ENCODE measurements around the gene LELP1. TPM values are rescaled to one million over a fixed set of nuclear protein-coding genes. Genes with fewer than 3 reads are reported as not detected.

Gene LELP1
- polyA plus RNA-seq, 1 of the 3 experiments (the other 2 are of a cell fraction): not detected

DNA sequence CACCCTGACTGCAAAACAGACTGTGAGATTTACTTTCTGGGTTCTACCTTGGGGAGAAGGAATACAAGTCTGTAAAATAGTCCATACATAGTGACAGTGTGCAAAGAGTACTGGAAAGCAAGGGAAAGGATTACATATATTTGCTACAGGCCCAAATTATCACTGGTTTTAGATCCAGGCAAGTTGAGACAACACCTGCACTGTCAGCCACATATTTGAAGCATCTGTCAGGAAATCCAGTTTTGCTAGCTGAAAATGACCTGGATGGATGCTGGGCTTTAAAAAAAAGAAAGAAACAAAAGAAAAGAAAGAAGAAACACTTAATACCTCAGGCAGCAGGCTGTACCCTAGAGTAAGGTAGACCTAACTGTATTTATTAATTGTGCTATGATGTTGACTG is 28.6 kb upstream of the LELP1 start:
- TF ChIP-seq NFIC (IDR thresholded peaks at IDR 0.05; ENCODE audit: borderline replicate concordance) (no peak), RFX5 (IDR thresholded peaks at IDR 0.05; ENCODE audit: low read length) (no peak), SIN3A (IDR thresholded peaks at IDR 0.05; ENCODE audit: borderline replicate concordance, low read depth, low read length) (no peak), EP300 (IDR thresholded peaks at IDR 0.05; ENCODE audit: borderline replicate concordance in 1 of 2, low read depth in 1 of 2, low read length in 1 of 2) (no peak), FOXM1 (IDR thresholded peaks at IDR 0.05; ENCODE audit: low read depth) (no peak), MXI1 (IDR thresholded peaks at IDR 0.05; ENCODE audit: low read depth, low read length) (no peak), RAD21 (IDR thresholded peaks at IDR 0.05; ENCODE audit: low read length) (no peak), MEF2A (IDR thresholded peaks at IDR 0.05; ENCODE audit: borderline replicate concordance, low read depth) (no peak), FOXJ3 (CRISPR knock-in tag; IDR thresholded peaks at IDR 0.05) (no peak), TEAD4 (IDR thresholded peaks at IDR 0.05; ENCODE audit: borderline replicate concordance, insufficient read depth) (no peak), TAF1 (IDR thresholded peaks at IDR 0.05; ENCODE audit: borderline replicate concordance, low read depth, low read length) (no peak), JUND (IDR thresholded peaks at IDR 0.05) (no peak), GATA2 (CRISPR knock-in tag; IDR thresholded peaks at IDR 0.05) (no peak)
- CTCF ChIA-PET: no interaction called here
- peaks cover 16% of the 10 kb centered on the region for H3K27me3 ChIP-seq (ENCODE audit: insufficient read depth)
- H3K4me3 ChIP-seq (ENCODE audit: low read depth in 2 of 2, low read length in 1 of 2): no peak overlapping the region
- H3K9me2 ChIP-seq: no peaks in the 10 kb centered on the region
- no peaks in the 10 kb centered on the region for H3F3A ChIP-seq (replicated peaks; ENCODE audit: insufficient read depth)
- no peak overlapping the region for H3K4me2 ChIP-seq
- no peaks in the 10 kb centered on the region for H3K79me2 ChIP-seq (ENCODE audit: insufficient read depth)
- H2AFZ ChIP-seq (ENCODE audit: low read depth): no peak overlapping the region
- POLR2A ChIA-PET: no interaction called here
- DNase-seq: no peak
- no peaks in the 10 kb centered on the region for H3K4me1 ChIP-seq (ENCODE audit: control insufficient read depth in 1 of 2, insufficient read depth in 2 of 2, low read depth in 1 of 2, low read length in 1 of 2)
- no peaks in the 10 kb centered on the region for H4K20me1 ChIP-seq (ENCODE audit: insufficient read depth)
- H3K27ac ChIP-seq (ENCODE audit: low read depth in 2 of 2, low read length in 1 of 2): no peak overlapping the region
- no peaks in the 10 kb centered on the region for H3K9me3 ChIP-seq
- no peak overlapping the region for H3K9ac ChIP-seq
- no peaks in the 10 kb centered on the region for H3K36me3 ChIP-seq (replicated peaks in 1 of 2; ENCODE audit: control insufficient read depth in 1 of 2, insufficient read depth in 2 of 2, low read length in 1 of 2)

DNA sequence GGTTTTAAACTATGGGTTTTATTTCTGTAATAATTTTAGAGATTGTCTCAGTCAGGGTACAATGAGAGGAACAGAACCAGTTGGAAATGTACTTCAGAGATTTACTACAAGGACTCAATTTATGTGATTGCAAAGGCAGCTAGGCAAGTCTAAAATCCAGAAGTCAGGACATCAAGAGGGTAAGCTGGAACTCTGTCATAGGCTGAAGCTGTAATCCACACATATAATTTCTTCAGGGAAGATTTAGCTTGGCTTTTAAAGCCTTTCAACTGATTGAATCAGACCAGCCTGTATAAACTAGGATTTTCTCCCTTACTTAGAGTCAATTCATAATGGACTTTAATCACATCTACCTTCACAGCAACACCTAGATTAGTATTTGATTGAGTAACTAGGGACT is 24.3 kb upstream of the LELP1 start:
- Histone ChIP-seq H3K4me3 (ENCODE audit: low read depth in 2 of 2, low read length in 1 of 2) (no peak overlapping the region), H3K9me2 (no peaks in the 10 kb centered on the region), H3K9me3 (no peaks in the 10 kb centered on the region), H3F3A (replicated peaks; ENCODE audit: insufficient read depth) (no peaks in the 10 kb centered on the region), H3K27me3 (ENCODE audit: insufficient read depth) (peaks cover 5% of the 10 kb centered on the region; the same call in 1 of the 2 replicates), H3K36me3 (replicated peaks in 1 of 2; ENCODE audit: control insufficient read depth in 1 of 2, insufficient read depth in 2 of 2, low read length in 1 of 2) (no peaks in the 10 kb centered on the region), H4K20me1 (ENCODE audit: insufficient read depth) (no peaks in the 10 kb centered on the region), H3K79me2 (ENCODE audit: insufficient read depth) (no peaks in the 10 kb centered on the region), H3K4me2 (no peak overlapping the region), H3K4me1 (ENCODE audit: control insufficient read depth in 1 of 2, insufficient read depth in 2 of 2, low read depth in 1 of 2, low read length in 1 of 2) (no peaks in the 10 kb centered on the region), H2AFZ (ENCODE audit: low read depth) (no peak overlapping the region), H3K9ac (no peak overlapping the region), H3K27ac (ENCODE audit: low read depth in 2 of 2, low read length in 1 of 2) (no peak overlapping the region)
- POLR2A ChIA-PET: no interaction called here
- CTCF ChIA-PET: no interaction called here
- no peak for DNase-seq
- no peak for TF ChIP-seq RXRA (IDR thresholded peaks at IDR 0.05; ENCODE audit: borderline replicate concordance, low read depth)
- TF ChIP-seq CHD2 (IDR thresholded peaks at IDR 0.05; ENCODE audit: low read length, partially characterized antibody): no peak
- TF ChIP-seq, protein P1, sequence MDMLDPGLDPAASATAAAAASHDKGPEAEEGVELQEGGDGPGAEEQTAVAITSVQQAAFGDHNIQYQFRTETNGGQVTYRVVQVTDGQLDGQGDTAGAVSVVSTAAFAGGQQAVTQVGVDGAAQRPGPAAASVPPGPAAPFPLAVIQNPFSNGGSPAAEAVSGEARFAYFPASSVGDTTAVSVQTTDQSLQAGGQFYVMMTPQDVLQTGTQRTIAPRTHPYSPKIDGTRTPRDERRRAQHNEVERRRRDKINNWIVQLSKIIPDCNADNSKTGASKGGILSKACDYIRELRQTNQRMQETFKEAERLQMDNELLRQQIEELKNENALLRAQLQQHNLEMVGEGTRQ (IDR thresholded peaks at IDR 0.05; ENCODE audit: borderline replicate concordance, low read depth, low read length): no peak
- no peak for TF ChIP-seq SMC3 (IDR thresholded peaks at IDR 0.05; ENCODE audit: low read depth, low read length)
- TF ChIP-seq JUND (IDR thresholded peaks at IDR 0.05): no peak
- TF ChIP-seq, protein P2, sequence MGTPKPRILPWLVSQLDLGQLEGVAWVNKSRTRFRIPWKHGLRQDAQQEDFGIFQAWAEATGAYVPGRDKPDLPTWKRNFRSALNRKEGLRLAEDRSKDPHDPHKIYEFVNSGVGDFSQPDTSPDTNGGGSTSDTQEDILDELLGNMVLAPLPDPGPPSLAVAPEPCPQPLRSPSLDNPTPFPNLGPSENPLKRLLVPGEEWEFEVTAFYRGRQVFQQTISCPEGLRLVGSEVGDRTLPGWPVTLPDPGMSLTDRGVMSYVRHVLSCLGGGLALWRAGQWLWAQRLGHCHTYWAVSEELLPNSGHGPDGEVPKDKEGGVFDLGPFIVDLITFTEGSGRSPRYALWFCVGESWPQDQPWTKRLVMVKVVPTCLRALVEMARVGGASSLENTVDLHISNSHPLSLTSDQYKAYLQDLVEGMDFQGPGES (IDR thresholded peaks at IDR 0.05; ENCODE audit: low read depth, low read length): no peak

Measured in SK-N-SH (cell line).